ENCODE data around the gene CTNNBL1.

Gene CTNNBL1

GRCh38 chr20:37725165-37725564 lies 31.3 kb downstream of the CTNNBL1 start:
- H3K4me3 ChIP-seq (ENCODE audit: low read depth, low read length): no peak overlapping the region
- no peak for TF ChIP-seq CTCF (conservative IDR thresholded peaks at IDR 0.05; ENCODE audit: low read depth, low read length)
- no peak for DNase-seq (ENCODE audit: low read depth)

GRCh38 chr20:37725855-37726254 lies 32.0 kb downstream of the CTNNBL1 start:
- no peak for DNase-seq (ENCODE audit: low read depth)
- no peak for TF ChIP-seq CTCF (conservative IDR thresholded peaks at IDR 0.05; ENCODE audit: low read depth, low read length)
- no peak overlapping the region for H3K4me3 ChIP-seq (ENCODE audit: low read depth, low read length)

- peak; percentile 18 for DNase-seq (ENCODE audit: low read depth)
- TF ChIP-seq CTCF (conservative IDR thresholded peaks at IDR 0.05; ENCODE audit: low read depth, low read length): no peak
- no peak overlapping the region for H3K4me3 ChIP-seq (ENCODE audit: low read depth, low read length)
These were observed 32.5 kb downstream of the CTNNBL1 start for GRCh38 chr20:37726321-37726720.

GRCh38 chr20:37726971-37727956 lies 33.4 kb downstream of the CTNNBL1 start:
- TF ChIP-seq CTCF (conservative IDR thresholded peaks at IDR 0.05; ENCODE audit: low read depth, low read length): no peak
- H3K4me3 ChIP-seq (ENCODE audit: low read depth, low read length): no peak overlapping the region
- peak; percentile 76 for DNase-seq (ENCODE audit: low read depth)

- peak; percentile 66 for DNase-seq (ENCODE audit: low read depth)
- TF ChIP-seq CTCF (conservative IDR thresholded peaks at IDR 0.05; ENCODE audit: low read depth, low read length): no peak
- no peak overlapping the region for H3K4me3 ChIP-seq (ENCODE audit: low read depth, low read length)
These were observed 34.3 kb downstream of the CTNNBL1 start for GRCh38 chr20:37727957-37728634.

- DNase-seq (ENCODE audit: low read depth): no peak
- H3K4me3 ChIP-seq (ENCODE audit: low read depth, low read length): no peak overlapping the region
- TF ChIP-seq CTCF (conservative IDR thresholded peaks at IDR 0.05; ENCODE audit: low read depth, low read length): no peak
These were observed 34.8 kb downstream of the CTNNBL1 start for GRCh38 chr20:37728635-37728983.

Data from choroid plexus epithelial cell (primary cell).